Esophagus (tissue), 2 donors: Measurements from ENCODE around the gene FBRSL1. TPM values are rescaled to one million over a fixed set of nuclear protein-coding genes. Genes with fewer than 3 reads are reported as not detected.
A peak's percentile ranks its signal among the peaks of the same experiment; 100 is the strongest.

Experiments
- H3K27ac ChIP-seq, 2 donors: one replicate each; pipeline ENCODE4 v1.5.1; 2013; ENCODE audit warnings: low read depth in 2 of 2, mild to moderate bottlenecking in 2 of 2, inconsistent platforms in 1 of 2, low read length in 1 of 2, moderate library complexity in 1 of 2
- H3K27me3 ChIP-seq, 2 donors: one replicate each; pipeline ENCODE4 v1.6.1; 2013; ENCODE audit warnings: low read length in 2 of 2, control low read depth in 1 of 2, mild to moderate bottlenecking in 1 of 2; ENCODE audit not compliant: insufficient read depth in 2 of 2, control insufficient read depth in 1 of 2
- H3K36me3 ChIP-seq, 2 donors: one replicate each; pipeline ENCODE4 v1.6.1; 2013; ENCODE audit warnings: low read length in 1 of 2; ENCODE audit not compliant: control insufficient read depth in 2 of 2, insufficient read depth in 2 of 2
- H3K4me1 ChIP-seq, 2 donors: one replicate each; pipeline ENCODE4 v1.6.1; 2013; ENCODE audit warnings: low read length in 1 of 2; ENCODE audit not compliant: control insufficient read depth in 2 of 2, insufficient read depth in 2 of 2
- H3K4me3 ChIP-seq, 2 donors: one replicate each; pipeline ENCODE4 v1.5.1; 2013; ENCODE audit warnings: low read length in 2 of 2, mild to moderate bottlenecking in 2 of 2, low read depth in 1 of 2, moderate library complexity in 1 of 2
- H3K9me3 ChIP-seq, 2 donors: one replicate each; pipeline ENCODE4 v1.6.1; 2013; ENCODE audit warnings: mild to moderate bottlenecking in 2 of 2, low read depth in 1 of 2, low read length in 1 of 2, moderate library complexity in 1 of 2; ENCODE audit not compliant: control insufficient read depth in 2 of 2, insufficient read depth in 1 of 2
- WGBS, 2 donors: extraction: QIAGEN DNeasy Blood & Tissue Kit; methylation state at CpG; one replicate each; pipeline ENCODE4 v1.1.7; 2013; 5-methylcytosine and 5-hydroxymethylcytosine counted together
- polyA plus RNA-seq, 2 donors: library from polyadenylated mRNA; stranded (reverse); fragments of 200-250 nt; gene quantifications; one replicate each; pipeline ENCODE4 v1.2.3, GENCODE V29; 2013
- donor health status: healthy with polysubstance abuse.
- donor health status: Bipolar disorder and iron deficiency.

The FBRSL1 gene
- polyA plus RNA-seq, 2 donors, result 15.6 to 17.9 TPM

DNA sequence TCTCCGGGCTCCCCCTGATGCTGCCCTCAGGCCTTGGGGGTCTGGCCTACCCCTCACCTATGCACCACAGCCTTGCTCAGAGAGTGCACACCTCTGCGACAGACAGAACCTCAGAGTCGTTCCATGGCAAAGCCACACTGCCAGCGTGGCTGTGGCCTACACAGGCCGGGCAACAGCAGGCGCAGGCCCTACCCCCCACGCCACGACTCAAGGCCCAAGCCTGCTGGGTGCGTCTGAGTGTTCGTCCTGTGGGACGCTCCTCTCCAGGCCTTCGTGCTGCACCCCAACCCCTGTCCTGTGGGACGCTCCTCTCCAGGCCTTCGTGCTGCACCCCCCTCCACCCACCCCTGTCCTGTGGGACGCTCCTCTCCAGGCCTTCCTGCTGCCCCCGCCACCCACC is 66.3 kb downstream of the FBRSL1 start:
- WGBS, 2 donors, result 94% methylated on average over 14 to 16 of the region's 16 CpGs
- H3K27me3 ChIP-seq, result no peaks in the 10 kb centered on the region

DNA sequence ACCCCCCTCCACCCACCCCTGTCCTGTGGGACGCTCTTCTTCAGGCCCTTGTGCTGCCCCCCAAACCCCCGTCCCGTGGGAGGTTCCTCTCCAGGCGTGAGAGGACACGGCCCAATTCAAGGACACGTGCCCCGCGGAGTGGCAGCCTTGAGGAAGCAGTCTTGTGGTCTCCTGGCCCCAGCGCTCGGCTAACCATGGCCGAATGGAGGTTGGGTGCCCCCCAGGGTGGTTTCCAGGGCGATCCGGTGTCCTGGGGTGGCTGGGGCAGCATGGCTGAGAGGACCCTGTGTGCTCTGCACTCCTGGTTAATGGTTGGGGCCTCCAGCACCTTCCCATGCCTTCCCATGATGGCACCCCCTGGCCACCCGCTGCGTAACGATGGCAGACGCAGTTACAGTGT is 66.8 kb downstream of the FBRSL1 start:
- WGBS, 2 donors, result 91 to 92% methylated on average over 16 to 17 of the region's 17 CpGs
- Histone ChIP-seq H3K27ac (no peak overlapping the region), H3K4me3 (no peak overlapping the region), H3K4me1 (peaks cover 0 to 14% of the 10 kb centered on the region in 2 donors), H3K27me3 (no peaks in the 10 kb centered on the region), H3K9me3 (no peaks in the 10 kb centered on the region), H3K36me3 (peaks cover 0 to 2% of the 10 kb centered on the region in 2 donors)

More for the DNA sequence above, 66.3 kb downstream of the FBRSL1 start:
- Histone ChIP-seq H3K4me3 (no peak overlapping the region), H3K9me3 (no peaks in the 10 kb centered on the region), H3K4me1 (peaks cover 0 to 13% of the 10 kb centered on the region in 2 donors), H3K27ac (no peak overlapping the region), H3K36me3 (peaks cover 0 to 2% of the 10 kb centered on the region in 2 donors)

DNA sequence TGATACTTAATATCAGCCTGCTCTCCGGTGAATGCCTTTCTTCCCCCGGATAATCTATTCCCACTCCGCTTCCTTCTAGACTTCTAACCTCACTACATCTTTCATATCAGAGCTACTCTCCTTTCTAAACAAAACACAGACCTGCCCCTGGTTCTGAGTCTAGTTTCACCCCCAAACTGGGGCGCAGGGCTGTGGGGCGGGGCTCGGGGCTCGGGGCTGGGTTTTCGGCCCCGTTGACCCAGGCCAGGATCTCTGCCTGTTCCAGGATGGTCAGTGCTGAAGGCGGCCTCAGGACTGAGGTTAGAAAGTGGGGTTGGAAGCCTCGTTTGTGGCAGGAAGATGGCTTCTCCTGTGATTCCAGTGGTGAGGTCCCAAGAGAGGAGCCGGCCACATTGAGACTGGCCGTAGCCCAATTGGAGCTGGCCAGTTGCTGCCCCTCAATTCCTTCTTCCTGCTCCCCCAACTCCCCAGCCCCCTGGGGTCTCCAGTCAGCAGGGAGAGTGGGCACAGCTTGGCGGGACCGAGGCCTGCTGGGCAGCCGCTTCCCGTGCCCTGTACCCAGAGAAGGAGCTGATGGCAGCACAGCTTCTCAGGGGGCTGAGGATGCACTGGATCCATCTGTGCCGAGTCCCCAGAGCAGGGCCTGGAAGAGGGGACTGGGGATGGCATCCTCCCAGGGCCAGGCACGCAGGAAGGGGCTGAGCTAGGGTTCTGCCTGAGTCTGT is 67.5 kb downstream of the FBRSL1 start:
- Histone ChIP-seq H3K9me3 (no peaks in the 10 kb centered on the region), H3K27me3 (no peaks in the 10 kb centered on the region), H3K36me3 (peaks cover 0 to under 1% of the 10 kb centered on the region in 2 donors), H3K4me3 (no peak overlapping the region), H3K27ac (no peak overlapping the region), H3K4me1 (peaks cover 0 to 14% of the 10 kb centered on the region in 2 donors)
- WGBS, 2 donors, result 88 to 91% methylated on average over 19 of the region's 19 CpGs

DNA sequence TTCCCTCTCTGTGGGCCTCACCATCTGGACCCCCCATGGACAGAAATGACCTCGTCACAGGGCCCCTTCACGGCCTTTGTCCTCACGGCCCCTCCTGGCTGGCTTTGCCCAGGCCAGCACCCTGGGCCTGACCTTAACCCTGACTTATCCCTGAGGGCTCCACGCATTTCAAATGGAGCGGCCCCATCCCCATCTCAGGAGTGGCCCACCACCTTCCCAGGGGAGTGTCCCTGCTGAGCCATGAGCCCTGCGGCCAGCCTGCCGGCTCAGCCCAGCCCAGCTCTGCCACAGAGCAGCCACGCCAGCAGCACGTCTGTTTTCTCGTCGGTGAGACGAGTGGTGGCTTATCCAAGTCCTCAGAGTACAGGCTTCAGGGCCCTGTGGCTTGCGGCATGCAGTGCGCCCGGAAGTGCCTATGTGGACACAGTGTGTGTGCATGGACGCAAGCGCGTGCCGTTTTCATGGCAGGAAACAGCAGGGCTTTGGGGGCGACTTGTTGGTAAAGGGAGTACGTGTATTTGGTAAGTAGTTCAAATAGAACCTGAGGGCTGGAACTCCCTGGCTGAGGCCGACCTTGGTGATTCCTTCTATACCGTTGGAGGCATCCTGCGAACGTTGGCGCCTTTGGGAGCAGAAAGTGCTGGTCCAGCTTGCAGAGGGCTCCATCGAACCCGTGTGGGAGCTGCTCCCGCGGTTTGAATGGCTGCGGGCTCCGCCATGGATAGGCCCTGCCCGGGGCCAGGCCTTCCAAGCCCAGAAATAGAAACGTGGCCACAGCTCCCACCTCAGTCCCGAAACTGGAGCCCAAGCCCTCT is 68.3 kb downstream of the FBRSL1 start:
- WGBS, 2 donors, result 78 to 79% methylated on average over 34 to 35 of the region's 35 CpGs
- peaks cover 0 to 14% of the 10 kb centered on the region in 2 donors for H3K4me1 ChIP-seq
- H3K27ac ChIP-seq, result no peak overlapping the region
- H3K9me3 ChIP-seq, result no peaks in the 10 kb centered on the region
- no peaks in the 10 kb centered on the region for H3K36me3 ChIP-seq
- H3K27me3 ChIP-seq, result no peaks in the 10 kb centered on the region
- no peak overlapping the region for H3K4me3 ChIP-seq

DNA sequence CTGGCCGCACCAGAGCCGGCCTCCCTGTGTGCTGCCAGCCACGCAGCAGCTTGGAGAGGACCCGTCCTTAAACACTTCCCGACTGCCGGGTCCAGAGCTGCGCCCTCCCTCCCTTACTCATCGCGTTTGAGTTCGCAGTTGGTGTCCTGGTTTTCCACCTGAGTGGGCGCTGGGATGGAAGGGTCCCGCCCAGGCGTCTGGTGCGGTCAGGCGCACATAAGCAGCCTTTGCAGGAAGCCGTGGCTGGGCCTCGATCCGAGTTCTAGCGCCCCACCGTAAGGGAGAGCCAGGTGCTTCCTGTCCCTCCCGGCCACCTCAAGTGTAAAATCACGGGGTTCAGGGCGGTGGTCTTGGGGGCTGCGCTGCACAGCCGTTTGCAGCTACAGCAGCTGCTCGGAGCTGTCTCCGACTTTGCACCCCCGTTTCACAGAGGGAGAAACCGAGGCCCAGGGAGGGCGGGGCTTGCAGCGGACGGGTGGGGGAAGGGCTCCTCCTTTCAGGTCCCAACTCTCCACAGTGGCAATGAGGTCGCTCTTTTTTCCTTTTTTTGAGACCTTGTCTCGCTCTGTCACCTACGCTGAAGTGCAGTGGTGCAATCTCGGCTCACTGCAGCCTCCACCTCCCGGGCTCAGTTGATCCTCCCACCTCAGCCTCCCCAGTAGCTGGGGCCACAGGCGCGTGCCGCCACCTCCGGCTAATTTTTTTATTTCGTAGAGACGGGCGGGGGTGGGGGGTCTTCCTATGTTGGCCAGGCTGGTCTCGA is 69.1 kb downstream of the FBRSL1 start:
- H3K36me3 ChIP-seq, result no peaks in the 10 kb centered on the region
- H3K4me3 ChIP-seq, result peak overlapping the region in 1 of 2 donors; percentile 62
- H3K9me3 ChIP-seq, result no peaks in the 10 kb centered on the region
- peaks cover 0 to 14% of the 10 kb centered on the region in 2 donors for H3K4me1 ChIP-seq
- H3K27me3 ChIP-seq, result no peaks in the 10 kb centered on the region
- no peak overlapping the region for H3K27ac ChIP-seq
- WGBS, 2 donors, result 60% methylated on average over 45 of the region's 45 CpGs

DNA sequence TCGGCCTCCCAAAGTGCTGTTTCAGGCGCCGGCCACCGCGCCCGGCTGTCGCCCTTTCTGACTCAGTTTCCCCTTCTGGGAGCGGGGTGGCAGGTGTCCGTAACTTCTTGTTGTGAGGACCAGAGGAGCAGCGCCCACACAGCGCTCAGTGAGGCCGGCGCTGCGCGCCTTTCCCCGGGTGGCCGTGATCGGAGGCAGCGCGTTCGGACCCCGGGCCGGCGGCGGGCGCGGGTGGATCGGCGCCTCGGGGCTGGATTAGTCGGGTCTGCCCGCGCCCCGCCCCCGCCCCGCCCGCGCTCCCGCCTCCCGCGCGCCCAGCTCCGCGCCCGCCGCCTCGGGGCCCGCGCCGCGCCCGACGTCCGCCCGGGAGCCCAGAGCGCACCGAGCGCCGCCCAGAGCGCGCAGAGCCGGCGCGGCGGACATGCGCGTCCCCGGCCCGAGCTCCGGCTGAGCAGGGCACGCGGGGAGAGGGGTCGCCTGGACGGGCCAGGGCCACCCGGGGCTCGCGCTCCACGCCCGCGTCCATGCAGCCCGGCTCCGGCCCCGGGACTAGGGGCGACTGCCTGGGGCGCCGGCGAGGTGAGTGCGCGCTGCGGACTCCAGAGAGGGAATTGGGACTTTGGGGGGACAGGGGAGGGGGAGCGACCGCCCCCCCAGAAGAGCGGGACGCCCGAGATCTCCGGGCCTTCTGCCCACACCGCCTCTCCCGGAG is 69.9 kb downstream of the FBRSL1 start:
- WGBS, 2 donors, result 0 to 1% methylated on average over 69 to 98 of the region's 98 CpGs

DNA sequence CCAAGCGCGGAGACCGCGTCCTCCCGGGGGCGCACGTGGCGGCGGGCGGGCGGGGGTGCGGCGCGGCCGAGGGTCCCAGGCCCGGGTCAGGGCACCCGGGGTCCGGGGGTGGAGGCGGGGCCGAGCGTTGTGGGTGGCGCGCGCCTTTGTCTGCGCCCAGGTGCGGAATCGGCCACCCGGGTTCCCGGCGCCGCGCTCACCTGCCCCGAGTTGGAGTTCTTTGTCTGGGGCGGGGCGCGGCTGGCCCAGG is 70.3 kb downstream of the FBRSL1 start:
- no peak overlapping the region for H3K27ac ChIP-seq
- H3K4me1 ChIP-seq, result peaks cover 0 to 14% of the 10 kb centered on the region in 2 donors
- no peaks in the 10 kb centered on the region for H3K9me3 ChIP-seq
- H3K36me3 ChIP-seq, result peaks cover 0 to under 1% of the 10 kb centered on the region in 2 donors
- no peaks in the 10 kb centered on the region for H3K27me3 ChIP-seq
- WGBS, 2 donors, result 1 to 5% methylated on average over 10 to 36 of the region's 36 CpGs
- peak overlapping the region; percentile 62 to 73 for H3K4me3 ChIP-seq

More for the DNA sequence above, 69.9 kb downstream of the FBRSL1 start:
- Histone ChIP-seq H3K9me3 (no peaks in the 10 kb centered on the region), H3K27ac (no peak overlapping the region), H3K36me3 (no peaks in the 10 kb centered on the region), H3K4me3 (peak overlapping the region; percentile 62 to 73), H3K27me3 (no peaks in the 10 kb centered on the region), H3K4me1 (peaks cover 0 to 14% of the 10 kb centered on the region in 2 donors)

DNA sequence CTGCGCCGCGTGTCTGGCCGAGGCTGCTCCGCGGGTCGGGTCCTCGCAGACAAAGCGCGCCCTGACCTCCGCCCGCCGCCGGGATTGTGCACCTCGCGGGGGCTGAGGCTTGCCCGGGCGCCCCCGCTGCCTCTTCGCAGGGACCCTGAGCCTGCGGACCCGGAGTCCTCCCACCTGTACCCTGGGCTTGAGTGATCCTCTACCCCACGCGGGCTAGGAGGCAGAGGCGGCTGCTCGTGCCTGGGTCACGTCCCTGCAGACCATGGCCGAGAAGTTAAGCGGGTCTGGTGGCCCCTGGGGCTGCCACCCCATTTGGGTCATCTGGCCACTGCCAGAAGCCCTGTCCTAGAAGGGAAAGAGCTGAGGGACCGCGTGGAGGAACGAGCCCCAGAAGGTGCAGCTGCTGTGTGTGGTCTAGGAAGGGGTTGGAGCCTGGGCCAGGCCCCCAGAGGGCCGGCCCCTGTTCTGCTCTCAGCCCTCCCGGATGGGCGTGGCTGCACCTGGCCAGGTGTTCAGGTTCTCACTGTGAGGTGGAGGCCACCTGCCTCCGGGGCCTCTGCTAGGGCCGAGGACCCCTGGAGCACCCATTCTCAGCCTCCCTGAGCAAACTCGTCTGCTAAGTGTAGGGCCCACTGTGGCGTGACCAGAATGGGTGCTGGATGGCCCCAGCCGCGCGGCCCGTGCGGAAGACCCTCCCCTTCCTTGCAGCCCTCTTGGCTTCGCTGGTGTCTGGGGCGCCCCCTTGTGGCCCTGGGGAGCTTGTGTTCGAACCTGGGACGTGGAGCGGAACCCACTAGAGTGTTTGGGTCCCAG is 70.9 kb downstream of the FBRSL1 start:
- Histone ChIP-seq H3K9me3 (no peaks in the 10 kb centered on the region), H3K27ac (no peak overlapping the region)
- WGBS, 2 donors, result 4 to 6% methylated on average over 42 to 49 of the region's 49 CpGs

More for the DNA sequence above, 70.9 kb downstream of the FBRSL1 start:
- peak overlapping the region; percentile 62 to 73 for H3K4me3 ChIP-seq
- peaks cover 0 to 4% of the 10 kb centered on the region in 2 donors for H3K36me3 ChIP-seq
- H3K27me3 ChIP-seq, result no peaks in the 10 kb centered on the region
- H3K4me1 ChIP-seq, result peaks cover 0 to 14% of the 10 kb centered on the region in 2 donors
